HCT116 (cell line): ENCODE data around the gene TRAPPC14. TPM values are rescaled to one million over a fixed set of nuclear protein-coding genes. Genes with fewer than 3 reads are reported as not detected.

ENCODE experiments used
- ATAC-seq: fragments of 200-7000 bp; cut with Tn5 transposase; 2 replicates; pipeline ENCODE4 v1.9.1; 2020; ENCODE audit warnings: mild to moderate bottlenecking, moderate library complexity
- BruUV-seq: library from RNA; stranded (reverse); fragments of 400-500 nt; replicated peaks from 2 replicates; lab custom pipeline; 2021; lab: Mats Ljungman, UMichigan
- CTCF ChIA-PET: fragments of 300-600 bp; sonication (Branson Sonifier 250); formaldehyde crosslinking; loops from one replicate; lab custom pipeline; 2021; ENCODE audit warnings: antibody characterized with exemption; lab: Charles Lee
- POLR2A ChIA-PET: fragments of 300-600, 350-600 bp; sonication (Branson Sonifier 250); formaldehyde crosslinking; loops from one replicate; lab custom pipeline; 2021; ENCODE audit warnings: antibody characterized with exemption; lab: Charles Lee
- RAD21 ChIA-PET, 2 experiments: fragments of 300-600 bp; sonication (Branson Sonifier 250); formaldehyde crosslinking; loops; one replicate each; lab custom pipeline; 2023; ENCODE audit warnings: low total read pairs in 2 of 2; ENCODE audit not compliant: uncharacterized antibody in 2 of 2, unreplicated experiment in 2 of 2, low non-redundant PET in 1 of 2; lab: Charles Lee
- DNase-seq: peaks from one replicate; pipeline ENCODE4 v3.0.0-alpha.2; 2010; ENCODE audit warnings: low read depth, low spot score
- H2AFZ ChIP-seq: fragments of 200-600 bp; shearing (Covaris generic), sonication (generic); 2 replicates; pipeline ENCODE4 v1.6.1; 2017; ENCODE audit warnings: low read depth, mixed run types, mixed read lengths, antibody characterized with exemption, low read length; ENCODE audit not compliant: poor library complexity, severe bottlenecking
- H3K27ac ChIP-seq: 2 replicates; pipeline ENCODE4 v1.5.1; 2012; ENCODE audit warnings: low read depth, low read length
- H3K27me3 ChIP-seq: fragments of 200-600 bp; sonication (generic); 2 replicates; pipeline ENCODE4 v1.6.1; 2016; ENCODE audit warnings: mixed run types, low read length, mixed read lengths; ENCODE audit not compliant: insufficient read depth
- H3K36me3 ChIP-seq, 2 experiments: fragments of 200-500 bp in 1 of 2; fragments of 200-600 bp in 1 of 2; sonication (Bioruptor generic) in 1 of 2; sonication (generic) in 1 of 2; 2 replicates each; pipeline versions ENCODE4 v1.5.1 to v1.6.1; 2014 to 2016; ENCODE audit warnings: low read length in 2 of 2, inconsistent platforms in 1 of 2, mixed read lengths in 1 of 2, mixed run types in 1 of 2; ENCODE audit not compliant: insufficient read depth in 2 of 2, control insufficient read depth in 1 of 2
- H3K4me1 ChIP-seq, 2 experiments: fragments of 200-600 bp in 1 of 2; sonication (generic) in 1 of 2; 2 replicates each; pipeline versions ENCODE4 v1.5.1 to v1.6.1; 2012 to 2017; ENCODE audit warnings: low read length in 2 of 2, inconsistent platforms in 1 of 2, mild to moderate bottlenecking in 1 of 2, mixed read lengths in 1 of 2, mixed run types in 1 of 2, moderate library complexity in 1 of 2; ENCODE audit not compliant: insufficient read depth in 2 of 2, control insufficient read depth in 1 of 2
- H3K4me2 ChIP-seq: fragments of 200-600 bp; sonication (generic); 2 replicates; pipeline ENCODE4 v1.6.1; 2017; ENCODE audit warnings: mixed run types, low read length, mixed read lengths
- H3K4me3 ChIP-seq, 2 experiments: fragments of 200-600 bp in 1 of 2; sonication (generic) in 1 of 2; replicated peaks in 1 of 2; 2 replicates each; pipeline ENCODE4 v1.5.1; 2011 to 2016; ENCODE audit warnings: low read length in 2 of 2, control low read depth in 1 of 2, low read depth in 1 of 2, mild to moderate bottlenecking in 1 of 2, mixed read lengths in 1 of 2, mixed run types in 1 of 2
- H3K79me2 ChIP-seq: fragments of 200-600 bp; sonication (generic); 2 replicates; pipeline ENCODE4 v1.6.1; 2017; ENCODE audit warnings: mild to moderate bottlenecking, mixed run types, low read length, moderate library complexity, mixed read lengths; ENCODE audit not compliant: insufficient read depth
- H3K9ac ChIP-seq: fragments of 200-600 bp; sonication (generic); 2 replicates; pipeline ENCODE4 v1.6.1; 2016; ENCODE audit warnings: low read length, mixed read lengths
- H3K9me2 ChIP-seq: fragments of 200-600 bp; sonication (generic), shearing (Covaris generic); 2 replicates; pipeline ENCODE4 v1.6.1; 2017; ENCODE audit warnings: mixed run types, mild to moderate bottlenecking, moderate library complexity; ENCODE audit not compliant: insufficient read depth
- H3K9me3 ChIP-seq, 2 experiments: fragments of 200-500 bp in 1 of 2; fragments of 200-600 bp in 1 of 2; sonication (Bioruptor generic) in 1 of 2; sonication (generic) in 1 of 2; 2 replicates each; pipeline ENCODE4 v1.6.1; 2014 to 2017; ENCODE audit warnings: low read length in 2 of 2, mixed read lengths in 2 of 2, inconsistent platforms in 1 of 2, low read depth in 1 of 2, mild to moderate bottlenecking in 1 of 2, mixed run types in 1 of 2, moderate library complexity in 1 of 2; ENCODE audit not compliant: control insufficient read depth in 1 of 2, insufficient read depth in 1 of 2
- H4K20me1 ChIP-seq: fragments of 200-600 bp; sonication (generic), shearing (Covaris generic); 2 replicates; pipeline ENCODE4 v1.6.1; 2017; ENCODE audit warnings: mixed run types, mild to moderate bottlenecking, moderate library complexity; ENCODE audit not compliant: insufficient read depth
- intact Hi-C: fragments of 100-400 bp; cut with micrococcal nuclease; formaldehyde crosslinking; loops from 2 replicates; pipeline ENCODE4 v1.10.0; 2022
- total RNA-seq: library from RNA; stranded (reverse); gene quantifications from one replicate; pipeline ENCODE4 v1.2.1, GENCODE V29; 2021; ENCODE audit not compliant: unreplicated experiment
- TF ChIP-seq, protein P1 (sequence below): IDR thresholded peaks from 2 replicates; pipeline ENCODE4 v1.6.1; 2012
- TF ChIP-seq, protein P2 (sequence below), 3 experiments: fragments of 200-600 bp in 1 of 3; sonication (generic) in 1 of 3; IDR thresholded peaks in 2 of 3; conservative IDR thresholded peaks in 1 of 3; 2 replicates each; pipeline ENCODE4 v1.5.1; 2012 to 2017; ENCODE audit warnings: low read depth in 2 of 3, low read length in 2 of 3, antibody characterized with exemption in 1 of 3, borderline replicate concordance in 1 of 3, control low read depth in 1 of 3, mild to moderate bottlenecking in 1 of 3, mixed read lengths in 1 of 3, mixed run types in 1 of 3, moderate library complexity in 1 of 3; ENCODE audit not compliant: insufficient read depth in 1 of 3

Gene TRAPPC14
- total RNA-seq, 1 experiment from 2014 or later = 23.2 TPM

DNA sequence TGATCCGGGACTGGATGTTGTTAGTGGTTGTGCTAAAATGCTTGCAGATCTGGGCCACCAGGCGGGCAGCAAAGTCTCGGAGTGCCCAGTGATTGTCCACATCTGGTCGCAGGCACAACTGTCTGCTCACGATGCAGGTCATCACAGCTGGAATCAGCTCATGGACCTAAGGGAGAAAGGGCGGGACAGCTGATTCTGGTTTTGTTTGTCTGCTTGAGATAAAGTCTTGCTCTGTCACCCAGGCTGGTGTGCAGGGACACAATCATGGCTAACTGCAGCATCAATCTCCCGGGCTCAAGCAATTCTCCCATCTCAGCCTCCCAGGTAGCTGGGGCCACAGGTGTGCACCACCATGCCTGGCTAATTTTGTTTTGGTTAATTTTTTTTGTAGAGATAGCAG is 47.4 kb downstream of the TRAPPC14 start:
- Histone ChIP-seq H3K4me3 (no peak overlapping the region), H3K9me3 (no peaks in the 10 kb centered on the region), H3K4me2 (no peak overlapping the region), H3K4me1 (no peaks in the 10 kb centered on the region), H3K79me2 (no peaks in the 10 kb centered on the region), H3K9ac (no peak overlapping the region), H3K9me2 (no peaks in the 10 kb centered on the region)
- intact Hi-C loops = no loop called here
- DNase-seq = no peak
- TF ChIP-seq, protein P1, sequence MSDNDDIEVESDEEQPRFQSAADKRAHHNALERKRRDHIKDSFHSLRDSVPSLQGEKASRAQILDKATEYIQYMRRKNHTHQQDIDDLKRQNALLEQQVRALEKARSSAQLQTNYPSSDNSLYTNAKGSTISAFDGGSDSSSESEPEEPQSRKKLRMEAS = no peak
- TF ChIP-seq, protein P2, sequence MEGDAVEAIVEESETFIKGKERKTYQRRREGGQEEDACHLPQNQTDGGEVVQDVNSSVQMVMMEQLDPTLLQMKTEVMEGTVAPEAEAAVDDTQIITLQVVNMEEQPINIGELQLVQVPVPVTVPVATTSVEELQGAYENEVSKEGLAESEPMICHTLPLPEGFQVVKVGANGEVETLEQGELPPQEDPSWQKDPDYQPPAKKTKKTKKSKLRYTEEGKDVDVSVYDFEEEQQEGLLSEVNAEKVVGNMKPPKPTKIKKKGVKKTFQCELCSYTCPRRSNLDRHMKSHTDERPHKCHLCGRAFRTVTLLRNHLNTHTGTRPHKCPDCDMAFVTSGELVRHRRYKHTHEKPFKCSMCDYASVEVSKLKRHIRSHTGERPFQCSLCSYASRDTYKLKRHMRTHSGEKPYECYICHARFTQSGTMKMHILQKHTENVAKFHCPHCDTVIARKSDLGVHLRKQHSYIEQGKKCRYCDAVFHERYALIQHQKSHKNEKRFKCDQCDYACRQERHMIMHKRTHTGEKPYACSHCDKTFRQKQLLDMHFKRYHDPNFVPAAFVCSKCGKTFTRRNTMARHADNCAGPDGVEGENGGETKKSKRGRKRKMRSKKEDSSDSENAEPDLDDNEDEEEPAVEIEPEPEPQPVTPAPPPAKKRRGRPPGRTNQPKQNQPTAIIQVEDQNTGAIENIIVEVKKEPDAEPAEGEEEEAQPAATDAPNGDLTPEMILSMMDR (IDR thresholded peaks at IDR 0.05 in 2 of 3, conservative IDR thresholded peaks at IDR 0.05 in 1 of 3; ENCODE audit: borderline replicate concordance in 1 of 3, insufficient read depth in 1 of 3, low read depth in 2 of 3, low read length in 2 of 3) = no peak
- TF ChIP-seq, all 23 proteins: peak for 0
- Histone ChIP-seq H2AFZ (no peak overlapping the region), H3K27me3 (no peaks in the 10 kb centered on the region), H4K20me1 (no peaks in the 10 kb centered on the region), H3K36me3 (peaks cover 3 to 23% of the 10 kb centered on the region in 2 experiments; a peak in 3 of 4 replicates), H3K27ac (no peak overlapping the region)
- no peak for ATAC-seq
- CTCF ChIA-PET = no interaction called here
- RAD21 ChIA-PET = no interaction called here
- BruUV-seq = no TSS peak
- POLR2A ChIA-PET = no interaction called here

DNA sequence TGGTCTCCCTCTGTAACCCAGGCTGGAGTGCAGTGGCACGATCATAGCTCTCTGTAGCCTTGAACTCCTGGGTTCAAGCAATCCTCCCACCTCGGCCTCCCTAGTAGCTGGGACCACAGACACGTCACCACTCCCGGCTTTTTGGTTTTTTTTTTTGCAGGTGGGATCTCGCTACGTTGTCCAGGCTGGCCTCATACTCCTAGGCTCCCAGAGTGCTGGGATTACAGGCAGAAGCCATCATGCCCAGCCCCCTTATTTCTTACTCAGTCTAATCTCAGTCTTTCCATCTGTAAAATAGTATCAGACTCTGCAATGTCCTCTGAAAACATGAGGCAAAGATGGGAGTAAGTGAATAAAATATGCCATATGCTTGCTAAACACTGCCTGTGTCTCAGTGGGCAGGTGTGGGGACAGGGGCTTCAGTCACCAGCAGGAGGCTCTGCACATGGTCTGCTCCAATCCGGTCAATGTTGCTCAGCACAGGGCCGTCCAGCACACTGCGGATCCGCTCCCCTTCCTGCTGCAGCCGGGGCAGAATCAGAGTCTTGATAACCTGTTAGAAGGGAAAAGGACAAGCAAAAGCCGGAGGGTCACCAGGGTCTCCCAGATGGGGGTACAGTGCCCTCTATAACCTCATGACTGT is 48.9 kb downstream of the TRAPPC14 start:
- TF ChIP-seq, protein P1 = no peak
- TF ChIP-seq, protein P2 (IDR thresholded peaks at IDR 0.05 in 2 of 3, conservative IDR thresholded peaks at IDR 0.05 in 1 of 3; ENCODE audit: borderline replicate concordance in 1 of 3, insufficient read depth in 1 of 3, low read depth in 2 of 3, low read length in 2 of 3) = peak in 2 of 3 experiments; percentile 24 to 31; a peak in 2 of 6 replicates
- Histone ChIP-seq H3K9ac (no peak overlapping the region), H3K4me1 (no peaks in the 10 kb centered on the region), H3K27ac (no peak overlapping the region), H3K4me2 (no peak overlapping the region), H3K36me3 (peaks cover 3 to 28% of the 10 kb centered on the region in 2 experiments; a peak in 3 of 4 replicates), H3K9me2 (no peaks in the 10 kb centered on the region), H3K4me3 (no peak overlapping the region), H3K27me3 (no peaks in the 10 kb centered on the region), H3K79me2 (no peaks in the 10 kb centered on the region), H3K9me3 (no peaks in the 10 kb centered on the region), H2AFZ (no peak overlapping the region), H4K20me1 (no peaks in the 10 kb centered on the region)
- no TSS peak for BruUV-seq
- RAD21 ChIA-PET = no interaction called here
- POLR2A ChIA-PET = no interaction called here
- CTCF ChIA-PET = no interaction called here
- intact Hi-C loops = no loop called here
- ATAC-seq = peak; percentile 63
- DNase-seq = no peak
